HG02885 (cell line): Measurements from ENCODE around the gene PNKD.
A peak's percentile ranks its signal among the peaks of the same experiment; 100 is the strongest.

Experiments
- ATAC-seq: cut with Tn5 transposase; IDR thresholded peaks from one replicate; pipeline ENCODE4 v1.9.1; 2021; ENCODE audit warnings: mild to moderate bottlenecking; ENCODE audit not compliant: unreplicated experiment, poor library complexity

The PNKD gene

GRCh38 chr2:218367415-218368149 is 97.3 kb downstream of the PNKD start:
- ATAC-seq, result peak; percentile 96

- ATAC-seq, result no peak
Measured at GRCh38 chr2:218368150-218368528, 97.8 kb downstream of the PNKD start.

- ATAC-seq, result no peak
Measured at GRCh38 chr2:218368621-218369153, 98.4 kb downstream of the PNKD start.

- no peak for ATAC-seq
Measured at GRCh38 chr2:218369330-218369729, 99.0 kb downstream of the PNKD start.

- ATAC-seq, result no peak
Measured at GRCh38 chr2:218370410-218371063, 100.2 kb downstream of the PNKD start.

GRCh38 chr2:218371983-218372350 is 101.6 kb downstream of the PNKD start:
- ATAC-seq, result no peak

GRCh38 chr2:218374795-218375194 is 104.5 kb downstream of the PNKD start:
- ATAC-seq, result no peak

GRCh38 chr2:218375212-218375611 is 104.9 kb downstream of the PNKD start:
- ATAC-seq, result no peak

GRCh38 chr2:218378053-218378452 is 107.7 kb downstream of the PNKD start:
- no peak for ATAC-seq

GRCh38 chr2:218381916-218382366 is 111.6 kb downstream of the PNKD start, which contains the start of gene SLC11A1:
SLC11A1 (plus strand) TSS chr2:218382273; CDS start chr2:218382369, 96 bp downstream.
- ATAC-seq, result no peak

- no peak for ATAC-seq
Measured at GRCh38 chr2:218382785-218383184, 112.5 kb downstream of the PNKD start.

- no peak for ATAC-seq
Measured at GRCh38 chr2:218383892-218384519, 113.7 kb downstream of the PNKD start.

- ATAC-seq, result no peak
Measured at GRCh38 chr2:218384975-218385374, 114.7 kb downstream of the PNKD start.

GRCh38 chr2:218386505-218387368 is 116.4 kb downstream of the PNKD start:
- no peak for ATAC-seq

GRCh38 chr2:218387369-218388194 is 117.3 kb downstream of the PNKD start:
- ATAC-seq, result no peak

- no peak for ATAC-seq
Measured at GRCh38 chr2:218389333-218390150, 119.2 kb downstream of the PNKD start.

- ATAC-seq, result no peak
Measured at GRCh38 chr2:218391202-218391601, 120.9 kb downstream of the PNKD start.

- ATAC-seq, result no peak
Measured at GRCh38 chr2:218392459-218392858, 122.1 kb downstream of the PNKD start.
